NCI-H748 (cell line): ENCODE data around the gene RBFOX1.

Experiments
- DNase-seq: peaks from one replicate; lab custom pipeline; 2025; ENCODE audit not compliant: unreplicated experiment; lab: John Stamatoyannopoulos, UW

Gene RBFOX1

DNA sequence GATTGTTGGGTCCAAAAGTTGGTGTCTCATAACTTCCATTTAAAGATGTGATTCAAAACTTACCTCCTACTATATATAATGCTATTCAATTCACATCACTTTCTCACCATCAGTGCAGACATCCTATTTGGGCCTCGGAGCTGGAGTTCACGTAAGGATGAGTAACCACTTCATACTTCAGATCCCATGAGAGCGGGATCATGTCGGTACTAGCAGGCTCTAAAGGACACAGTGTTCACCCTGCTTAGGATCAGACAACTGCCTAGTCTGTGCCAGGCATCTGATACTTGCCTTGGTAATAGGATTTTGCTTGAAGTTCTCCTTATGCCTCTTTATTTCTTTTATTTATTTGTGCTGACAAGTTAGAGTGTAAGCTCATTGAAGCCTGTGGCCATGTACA lies 39.5 kb downstream of the RBFOX1 start:
- DNase-seq, result no peak

DNA sequence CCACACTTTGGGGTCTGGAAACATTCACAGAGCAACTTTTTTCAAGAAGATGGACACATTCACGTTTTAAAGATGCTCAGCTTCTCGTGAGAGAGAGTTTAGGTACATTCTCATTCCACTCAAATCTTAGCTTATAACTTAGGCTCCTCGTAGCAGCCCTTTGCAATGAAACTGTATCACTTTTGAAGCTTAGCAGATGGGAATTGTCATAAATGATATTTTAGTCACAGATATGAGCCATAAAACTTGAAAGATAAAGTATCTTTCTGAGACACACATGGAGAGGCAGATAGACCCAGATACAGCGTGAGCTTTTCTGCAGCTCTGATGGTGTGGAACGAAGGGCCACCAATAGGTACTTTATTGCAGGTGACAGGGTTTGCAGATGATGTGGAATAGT lies 41.1 kb downstream of the RBFOX1 start:
- no peak for DNase-seq

DNA sequence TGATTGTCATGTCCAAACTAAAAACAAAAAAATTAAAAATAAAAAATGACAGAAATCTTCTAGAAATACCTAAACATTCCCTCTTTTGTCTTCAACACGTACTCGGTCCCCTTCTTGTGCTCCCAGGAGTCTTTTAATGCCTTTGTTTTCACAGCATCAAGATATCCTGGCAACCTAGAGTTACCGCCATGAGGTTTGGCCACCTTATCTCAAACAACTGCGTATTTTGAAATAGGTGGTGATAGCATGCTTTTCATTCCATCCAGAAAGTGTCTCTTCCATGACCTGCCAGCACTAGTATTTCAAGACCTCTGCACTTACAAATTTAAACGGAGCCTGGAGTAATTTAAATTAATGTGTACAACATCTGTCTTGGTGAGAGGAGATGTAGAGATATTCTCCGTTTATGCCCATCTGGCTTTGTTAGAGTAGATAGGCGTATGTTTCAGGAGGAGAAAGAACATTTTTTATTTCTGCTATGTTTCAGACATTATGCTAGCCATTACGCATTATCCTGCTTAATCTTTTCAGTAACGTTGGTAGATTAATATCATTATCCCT lies 42.0 kb downstream of the RBFOX1 start:
- DNase-seq, result no peak

DNA sequence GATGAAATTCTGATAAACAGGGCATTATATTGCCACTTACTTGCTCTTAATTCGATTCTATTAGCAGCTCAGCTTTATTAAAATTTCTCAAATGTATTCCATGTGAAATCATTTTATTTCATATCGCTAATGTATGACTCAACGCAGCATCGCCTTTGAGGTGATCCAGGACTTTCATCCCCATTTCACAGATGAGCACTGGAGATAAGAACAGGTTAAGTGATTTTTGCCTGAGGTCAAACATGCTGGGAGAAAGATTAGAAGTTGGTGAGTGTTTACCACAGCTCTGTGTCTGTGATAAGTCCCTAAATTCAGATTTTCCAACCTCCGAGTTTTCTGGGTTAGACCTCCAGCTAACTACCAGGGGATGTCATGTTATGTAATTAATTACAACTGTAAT lies 43.6 kb downstream of the RBFOX1 start:
- DNase-seq, result no peak

DNA sequence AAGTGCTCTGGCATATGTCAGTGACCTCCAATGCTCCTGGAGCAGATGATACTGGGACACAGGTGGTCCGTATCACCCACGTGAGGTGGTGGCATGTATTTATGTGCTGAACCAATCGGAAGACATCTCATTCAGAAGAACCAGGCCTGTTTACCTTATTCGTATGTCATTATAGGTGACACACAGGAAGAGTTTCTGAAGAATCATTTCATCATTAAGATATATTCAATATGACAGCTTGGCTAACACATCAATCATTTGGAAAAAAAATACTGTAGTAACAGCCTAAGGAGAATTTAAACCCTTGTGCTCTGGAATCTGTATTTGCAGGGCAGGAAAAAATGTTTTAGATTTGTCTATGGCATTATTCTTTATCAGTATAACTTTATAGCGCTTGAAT lies 44.6 kb downstream of the RBFOX1 start:
- DNase-seq, result no peak

DNA sequence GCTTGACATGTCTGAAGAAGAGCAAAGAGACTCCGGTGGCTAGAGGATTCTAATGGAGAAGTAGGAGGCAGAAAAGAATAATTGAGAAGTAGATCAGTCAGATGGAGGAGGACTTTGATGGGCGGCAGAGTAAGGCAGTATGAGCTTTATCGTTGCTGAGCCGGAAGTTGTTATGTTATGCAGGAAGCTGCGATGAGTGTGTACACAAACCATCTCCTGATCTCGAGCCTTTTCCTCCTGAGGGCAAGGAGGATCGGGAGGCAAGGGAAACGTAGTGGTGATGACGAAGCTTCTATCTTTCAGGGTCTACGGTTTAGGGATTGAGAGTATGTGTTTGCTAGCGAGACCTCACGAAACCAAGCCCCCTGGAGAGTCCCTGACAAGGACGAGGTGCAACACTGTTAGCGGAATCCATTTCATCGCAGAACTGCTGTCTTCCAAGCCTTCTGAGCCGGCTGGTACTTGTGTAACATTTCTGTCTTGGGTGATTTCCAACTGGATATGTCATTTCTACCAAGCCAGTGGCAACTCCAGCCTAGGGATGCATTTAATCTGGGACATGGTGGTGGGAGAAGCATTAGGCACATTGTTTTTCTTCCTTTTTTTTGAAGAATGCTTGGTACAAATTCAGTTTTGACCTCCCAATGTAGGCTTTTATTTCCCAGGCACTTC lies 45.5 kb downstream of the RBFOX1 start:
- no peak for DNase-seq

DNA sequence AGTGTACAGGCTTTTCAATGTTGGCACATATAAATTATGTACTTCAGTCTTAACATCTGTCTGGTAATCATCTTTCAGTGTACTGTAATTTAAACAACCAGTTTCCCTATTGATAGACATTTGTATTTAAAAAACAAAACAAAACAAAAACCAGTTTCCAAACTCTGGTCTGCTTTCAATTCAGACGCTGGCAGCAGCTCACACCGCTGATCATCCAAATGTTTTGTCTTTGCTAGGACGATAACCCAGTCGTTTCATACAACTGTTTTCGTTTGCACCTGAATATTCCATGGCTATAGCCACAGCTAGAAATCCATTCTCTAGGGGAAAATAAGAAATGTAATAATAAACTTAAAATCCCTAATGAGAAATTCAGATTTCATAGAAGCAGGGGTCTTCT lies 47.8 kb downstream of the RBFOX1 start:
- no peak for DNase-seq

DNA sequence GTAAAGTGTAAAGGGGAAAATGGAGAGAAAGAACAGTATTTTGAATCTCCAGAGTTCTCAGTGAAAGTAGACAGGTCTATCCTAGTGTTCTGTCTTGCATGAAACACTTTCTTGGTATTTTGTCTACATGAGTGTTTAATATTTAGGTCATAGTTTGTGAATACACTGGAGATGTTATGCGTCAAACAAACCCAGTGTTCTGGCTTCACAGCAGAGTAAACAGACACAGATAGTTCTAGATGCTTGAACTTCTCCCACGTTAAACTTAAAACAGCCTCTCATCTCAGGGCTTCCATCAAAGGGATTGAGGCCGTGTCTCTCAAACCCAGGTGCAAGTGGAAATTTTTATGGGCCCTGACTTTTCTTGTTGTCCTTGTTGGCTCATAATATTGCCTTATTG lies 48.3 kb downstream of the RBFOX1 start:
- DNase-seq, result no peak

DNA sequence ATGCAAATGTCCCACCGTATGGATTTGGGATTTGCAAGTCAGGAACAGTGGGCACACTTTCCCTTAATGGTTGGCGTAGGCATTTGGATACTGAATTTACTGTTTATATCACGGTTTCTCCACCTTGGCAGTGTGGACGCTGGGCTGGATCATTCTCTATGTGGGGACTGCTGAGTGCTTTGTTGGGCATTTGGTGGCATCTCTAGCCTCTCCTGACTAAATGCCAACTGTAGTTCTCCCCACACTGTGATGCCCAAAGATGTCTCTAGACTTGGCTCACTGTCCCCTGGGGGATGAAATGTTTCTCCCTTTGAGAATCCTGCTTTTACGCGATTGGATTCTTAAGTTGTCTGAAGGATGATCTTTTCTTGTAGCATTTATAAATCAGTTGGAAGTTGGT lies 49.0 kb downstream of the RBFOX1 start:
- DNase-seq, result no peak

DNA sequence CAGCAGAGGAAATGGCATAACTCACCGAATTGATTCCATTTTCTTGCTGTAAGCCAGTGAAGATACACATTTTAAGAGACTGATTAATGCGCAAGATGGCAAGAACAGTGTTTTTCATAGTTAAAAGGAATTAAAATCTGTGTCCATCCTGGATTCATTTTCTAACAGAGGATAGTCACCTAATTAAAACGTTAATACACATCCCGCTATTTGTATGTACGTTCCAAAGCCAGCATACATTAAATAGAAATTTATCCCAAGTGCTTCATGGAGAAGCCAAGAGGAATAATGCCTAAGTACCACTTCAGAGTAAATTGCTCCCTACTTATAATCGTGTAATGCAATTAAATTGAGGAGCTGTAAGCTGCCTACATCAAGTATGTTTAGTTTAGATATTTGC lies 49.9 kb downstream of the RBFOX1 start:
- peak; percentile 90 for DNase-seq

DNA sequence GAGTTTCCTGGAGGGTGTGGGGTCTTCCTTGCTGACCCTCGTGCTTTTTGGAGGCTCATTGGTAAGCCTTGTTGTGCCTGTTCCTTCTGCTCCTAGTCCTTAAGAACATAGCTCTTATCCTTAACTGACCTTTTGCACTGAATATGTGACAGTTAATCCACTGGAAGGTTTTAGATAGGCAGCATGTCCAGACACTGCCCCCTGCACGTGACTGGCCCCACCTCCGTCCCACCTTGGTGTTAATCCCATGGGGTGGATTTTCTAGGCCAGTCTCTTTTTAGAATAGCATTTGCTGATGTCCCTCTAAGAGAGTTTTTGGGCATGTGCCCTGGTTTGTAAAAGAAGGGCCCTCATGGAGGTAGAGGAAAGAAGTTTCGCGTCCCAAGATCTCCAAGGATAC lies 58.3 kb downstream of the RBFOX1 start:
- DNase-seq, result no peak

DNA sequence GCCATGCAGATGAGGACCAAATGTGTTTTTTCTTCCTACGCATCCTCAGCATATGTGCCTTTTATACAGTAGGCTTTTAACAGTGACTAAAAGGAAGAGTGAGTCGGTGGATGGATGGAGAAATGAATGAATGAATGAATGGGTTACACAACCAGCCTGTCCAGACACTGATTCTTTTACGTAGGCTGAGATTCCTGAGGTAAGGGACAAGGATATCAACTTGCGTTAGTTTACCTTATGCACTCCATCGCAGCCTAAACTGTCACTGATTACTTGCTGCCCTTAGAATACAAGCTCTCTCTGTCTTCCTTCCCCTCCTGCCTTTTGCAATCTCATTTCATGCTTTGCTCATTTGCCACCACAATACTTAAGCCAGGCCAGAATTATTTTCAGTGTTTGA lies 59.0 kb downstream of the RBFOX1 start:
- DNase-seq, result no peak

DNA sequence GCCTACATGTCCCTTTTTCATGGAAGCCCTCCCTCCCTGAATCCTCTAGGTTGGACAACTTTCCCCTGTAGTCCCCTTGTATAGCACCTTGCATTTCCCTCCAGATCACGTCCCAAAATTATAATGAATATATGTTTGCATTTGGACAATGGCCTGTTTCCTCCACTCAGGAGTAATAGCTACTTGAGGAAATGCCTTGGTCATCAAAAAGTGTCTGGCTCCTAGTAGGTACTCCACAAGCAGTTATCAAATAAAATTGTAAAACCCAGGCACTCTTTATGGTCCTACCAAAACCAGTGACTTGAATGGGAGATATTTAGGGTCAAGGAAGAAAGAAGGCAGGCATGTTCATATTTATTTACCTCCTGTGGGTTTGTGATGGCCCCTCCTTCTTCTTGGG lies 59.6 kb downstream of the RBFOX1 start:
- no peak for DNase-seq

DNA sequence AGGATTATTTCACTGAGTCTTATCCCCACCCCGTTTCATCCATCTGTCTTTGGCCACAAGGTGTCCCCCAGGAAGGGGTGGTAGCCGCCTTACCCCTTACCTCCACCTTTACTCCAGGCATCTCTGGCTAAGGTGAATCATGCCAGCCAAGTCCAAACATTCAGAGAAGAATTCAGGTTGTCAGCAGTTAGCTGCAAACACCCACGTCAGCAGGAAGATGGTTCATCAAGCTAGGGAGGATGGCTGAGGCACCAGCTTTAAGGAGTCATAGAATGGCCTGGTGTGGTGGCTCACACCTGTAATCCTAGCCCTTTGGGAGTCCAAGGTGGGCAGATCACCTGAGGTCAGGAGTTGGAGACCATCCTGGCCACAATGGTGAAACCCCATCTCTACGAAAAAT lies 61.0 kb downstream of the RBFOX1 start:
- DNase-seq, result no peak

DNA sequence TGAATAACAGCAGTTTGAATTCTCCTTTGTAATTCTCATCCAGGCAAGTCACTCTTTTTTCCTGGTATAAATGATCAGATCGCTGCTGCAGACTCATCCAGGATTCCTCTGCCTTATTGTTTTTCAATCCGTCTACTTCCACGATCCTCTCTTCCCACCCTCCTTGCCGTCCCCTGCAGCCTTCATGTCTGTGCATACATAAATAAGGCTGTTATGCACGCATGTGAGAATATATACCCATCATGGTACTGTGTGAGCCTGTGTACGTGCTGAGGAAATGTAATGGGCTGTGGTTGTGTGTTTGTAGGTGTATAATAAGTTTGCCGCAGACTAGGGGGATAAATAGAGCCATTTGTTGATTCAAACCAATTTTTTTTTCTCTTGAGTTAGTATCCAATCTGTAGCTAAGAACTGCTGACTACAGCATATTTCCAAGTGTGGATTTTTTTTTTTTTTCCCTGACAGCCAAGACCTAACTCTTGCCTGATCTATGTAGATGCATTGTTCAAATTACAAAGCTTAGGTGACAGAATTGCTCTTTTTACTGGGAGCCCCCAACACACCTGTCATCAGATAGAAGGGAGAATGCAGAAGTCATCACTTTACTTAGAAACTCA lies 62.2 kb downstream of the RBFOX1 start:
- DNase-seq, result no peak

DNA sequence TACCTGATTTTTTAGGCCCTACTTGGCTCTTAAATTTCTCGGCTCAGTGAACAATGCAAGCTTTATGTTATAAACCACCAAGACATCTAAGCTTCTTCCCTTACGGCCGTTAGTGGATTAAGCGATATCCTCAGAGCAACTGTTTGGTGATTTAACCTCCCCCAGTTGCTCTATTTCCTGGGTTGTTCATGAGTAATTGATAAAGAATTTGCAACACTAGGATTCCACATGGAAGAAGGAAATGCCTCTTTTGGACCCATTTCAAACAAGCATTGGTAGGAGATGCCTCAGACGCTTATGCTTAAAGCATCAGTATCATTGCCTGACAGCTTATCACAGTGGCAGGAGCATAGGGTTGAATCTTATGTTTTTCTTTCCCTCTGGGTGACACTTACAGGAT lies 65.3 kb downstream of the RBFOX1 start:
- no peak for DNase-seq

DNA sequence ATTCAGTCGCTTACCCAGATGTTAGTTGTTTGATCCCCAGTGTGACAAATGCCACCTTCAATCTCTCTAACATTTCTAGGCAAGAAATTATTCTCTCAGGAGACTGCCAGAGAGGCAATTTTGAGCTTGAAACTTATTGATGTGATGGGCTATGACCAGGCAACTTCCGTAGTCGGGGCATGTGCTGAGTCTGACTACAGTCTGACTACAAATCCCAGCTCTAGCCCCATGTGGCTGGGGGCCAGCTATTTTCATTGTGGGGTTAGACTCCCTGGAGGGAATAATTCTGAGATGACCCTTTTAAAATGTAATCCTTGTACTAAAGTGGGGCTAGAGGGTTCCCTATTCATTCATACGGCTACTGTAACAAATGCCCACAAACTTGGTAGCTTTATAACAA lies 65.9 kb downstream of the RBFOX1 start:
- no peak for DNase-seq

DNA sequence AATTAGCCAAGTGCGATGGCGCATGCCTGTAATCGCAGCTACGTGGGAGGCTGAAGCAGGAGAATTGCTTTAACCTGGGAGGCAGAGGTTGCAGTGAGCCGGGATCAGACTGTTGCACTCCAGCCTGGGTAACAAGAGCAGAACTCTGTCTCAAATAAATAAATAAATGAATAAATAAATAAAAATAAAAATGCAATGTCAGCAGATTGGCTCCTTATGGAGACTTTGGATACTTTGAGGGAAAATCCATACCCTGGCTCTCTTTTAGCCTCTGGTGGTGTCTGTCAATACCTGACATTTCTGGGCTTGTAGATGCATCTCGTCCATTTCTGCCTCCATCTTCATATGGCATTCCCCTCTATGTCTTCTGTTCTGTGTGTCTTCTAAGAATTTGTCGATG lies 66.7 kb downstream of the RBFOX1 start:
- no peak for DNase-seq

DNA sequence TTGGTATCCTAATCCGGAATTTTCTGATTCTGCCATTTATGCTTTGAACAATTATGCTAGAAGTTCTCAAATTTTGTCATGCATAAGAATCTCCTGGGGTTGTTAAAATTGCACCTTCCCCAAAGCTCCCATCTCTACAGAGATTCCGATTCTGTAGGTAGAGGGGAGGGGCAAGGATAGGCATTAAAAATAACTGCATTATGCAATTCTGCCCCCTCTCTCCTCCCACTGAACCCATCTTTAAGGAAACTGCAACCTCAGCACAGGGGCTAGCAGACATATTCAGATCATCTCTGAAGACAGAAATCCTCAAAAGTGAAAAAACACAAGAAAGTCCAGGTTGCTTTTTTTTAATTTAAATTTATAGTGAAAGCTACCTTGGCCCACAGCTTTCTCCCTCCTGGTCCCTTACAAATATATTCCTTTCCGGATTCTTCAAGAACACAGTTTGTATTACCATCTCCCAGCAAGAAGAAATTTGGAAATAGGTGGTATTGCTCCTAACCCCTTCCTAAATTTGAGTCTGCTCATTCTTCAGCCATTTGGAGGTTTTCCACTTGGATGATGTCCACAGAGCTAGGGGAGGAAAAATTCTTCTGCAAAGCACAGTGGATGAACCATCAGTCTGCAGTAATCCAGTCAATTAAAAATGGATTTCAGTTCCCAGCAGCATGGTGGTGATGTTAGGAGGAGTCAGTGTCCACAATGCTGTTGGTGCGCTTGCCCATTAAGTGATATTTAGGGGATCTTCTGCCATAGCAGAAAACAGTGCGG lies 67.7 kb downstream of the RBFOX1 start:
- no peak for DNase-seq

DNA sequence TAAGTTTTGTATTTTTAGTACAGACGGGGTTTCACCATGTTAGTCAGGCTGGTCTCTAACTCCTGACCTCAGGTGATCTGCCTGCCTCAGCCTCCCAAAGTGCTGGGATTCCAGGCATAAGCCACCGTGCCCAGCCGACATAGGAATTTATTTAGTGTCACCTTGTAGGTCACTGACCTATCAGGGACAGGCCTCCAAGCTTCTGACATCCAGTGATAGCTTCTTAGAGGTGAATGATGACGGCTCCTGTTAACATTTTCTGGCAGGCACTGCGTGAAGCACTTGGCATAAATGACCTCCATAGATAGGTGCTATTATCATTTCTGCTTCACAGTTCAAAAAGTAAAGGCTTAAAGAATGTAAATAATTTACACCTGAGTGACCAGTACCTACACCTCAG lies 71.6 kb downstream of the RBFOX1 start:
- DNase-seq, result no peak

DNA sequence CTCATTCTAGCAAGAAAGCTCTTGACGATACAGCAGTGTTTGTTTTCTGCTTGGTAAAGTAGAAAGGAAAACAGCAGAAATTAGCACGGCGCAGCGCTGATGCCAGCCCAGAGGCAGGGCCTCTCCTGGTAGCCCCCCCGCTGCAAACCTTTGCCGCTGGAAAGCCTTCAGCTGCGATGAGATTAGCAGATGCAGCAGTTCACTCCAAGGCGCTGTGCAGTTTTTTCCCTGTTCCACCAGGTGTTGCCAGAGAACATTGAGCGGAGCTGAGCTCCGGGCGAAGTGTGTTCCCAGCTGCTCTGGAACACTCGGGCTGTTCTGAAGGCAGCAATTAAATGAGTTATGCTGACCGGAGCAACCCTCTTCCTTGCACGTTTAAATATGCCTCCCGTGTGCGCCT lies 72.5 kb downstream of the RBFOX1 start:
- peak; percentile 93 for DNase-seq

DNA sequence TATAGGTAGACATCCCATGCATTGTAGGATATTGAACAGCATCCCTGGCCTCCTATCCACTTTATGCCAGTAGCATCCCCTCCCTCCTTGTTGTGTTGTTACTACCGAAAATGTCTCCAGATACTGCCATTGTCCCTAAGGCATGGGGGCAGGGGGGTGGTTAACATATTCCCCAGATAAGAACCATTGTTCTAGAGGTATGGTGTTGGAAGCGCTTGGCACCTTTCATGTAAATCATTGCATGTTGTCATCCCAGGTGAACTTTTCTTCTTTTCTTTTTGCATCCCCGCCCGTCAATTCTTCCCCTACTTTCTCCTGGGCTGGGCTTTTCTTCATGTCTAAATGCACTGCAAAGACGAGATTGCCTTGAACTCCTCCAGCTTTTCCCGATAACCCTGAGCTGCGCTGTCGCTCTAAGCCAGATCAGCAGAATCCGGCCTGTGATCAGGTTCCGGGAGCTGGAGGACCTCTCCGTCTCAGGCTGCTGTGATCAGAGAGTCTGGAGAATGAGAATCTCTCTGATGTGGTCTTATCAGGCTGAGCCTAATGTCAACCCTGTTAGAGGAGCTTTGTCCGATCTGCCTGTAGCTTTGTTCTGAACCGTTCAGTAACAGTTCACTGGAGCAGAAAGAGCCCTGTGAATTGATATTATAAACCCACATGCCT lies 76.2 kb downstream of the RBFOX1 start:
- DNase-seq, result no peak
